ENCODE measurements around the gene PTPRM.

The PTPRM gene

GRCh38 chr18:7646174-7646886 lies 79.2 kb downstream of the PTPRM start:
- TF ChIP-seq, protein P1, sequence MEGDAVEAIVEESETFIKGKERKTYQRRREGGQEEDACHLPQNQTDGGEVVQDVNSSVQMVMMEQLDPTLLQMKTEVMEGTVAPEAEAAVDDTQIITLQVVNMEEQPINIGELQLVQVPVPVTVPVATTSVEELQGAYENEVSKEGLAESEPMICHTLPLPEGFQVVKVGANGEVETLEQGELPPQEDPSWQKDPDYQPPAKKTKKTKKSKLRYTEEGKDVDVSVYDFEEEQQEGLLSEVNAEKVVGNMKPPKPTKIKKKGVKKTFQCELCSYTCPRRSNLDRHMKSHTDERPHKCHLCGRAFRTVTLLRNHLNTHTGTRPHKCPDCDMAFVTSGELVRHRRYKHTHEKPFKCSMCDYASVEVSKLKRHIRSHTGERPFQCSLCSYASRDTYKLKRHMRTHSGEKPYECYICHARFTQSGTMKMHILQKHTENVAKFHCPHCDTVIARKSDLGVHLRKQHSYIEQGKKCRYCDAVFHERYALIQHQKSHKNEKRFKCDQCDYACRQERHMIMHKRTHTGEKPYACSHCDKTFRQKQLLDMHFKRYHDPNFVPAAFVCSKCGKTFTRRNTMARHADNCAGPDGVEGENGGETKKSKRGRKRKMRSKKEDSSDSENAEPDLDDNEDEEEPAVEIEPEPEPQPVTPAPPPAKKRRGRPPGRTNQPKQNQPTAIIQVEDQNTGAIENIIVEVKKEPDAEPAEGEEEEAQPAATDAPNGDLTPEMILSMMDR (IDR thresholded peaks at IDR 0.05; ENCODE audit: control extremely low read depth, extremely low read depth, low read depth, missing control alignments) = no peak
- ChIA-PET POLR2A (no interaction called here), CTCF (no interaction called here)
- DNase-seq (ENCODE audit: extremely low spot score) = no peak

GRCh38 chr18:7647500-7647899 lies 80.4 kb downstream of the PTPRM start:
- CTCF ChIA-PET = no interaction called here
- POLR2A ChIA-PET = no interaction called here
- no peak for DNase-seq (ENCODE audit: extremely low spot score)
- TF ChIP-seq, protein P1 (IDR thresholded peaks at IDR 0.05; ENCODE audit: control extremely low read depth, extremely low read depth, low read depth, missing control alignments) = no peak

DNA sequence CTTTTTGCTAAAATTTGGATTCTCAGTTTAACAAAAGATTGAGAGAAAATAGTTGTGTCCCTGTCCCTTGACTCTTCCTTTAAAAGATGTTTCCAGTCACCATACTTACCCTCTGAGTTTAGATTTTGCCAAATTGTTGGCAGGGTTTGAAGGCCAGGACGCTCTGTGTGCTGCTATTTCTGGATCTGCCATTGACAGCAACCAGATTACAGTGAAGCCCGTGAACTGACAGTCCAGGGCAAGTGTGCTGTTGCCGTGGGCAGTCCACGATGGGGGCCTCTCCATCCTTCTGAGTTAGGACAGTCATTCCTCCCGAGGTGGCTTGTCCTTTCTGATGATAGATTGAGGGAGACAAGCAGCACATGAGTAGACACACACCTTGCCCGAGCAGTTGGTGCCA lies 89.9 kb downstream of the PTPRM start:
- CTCF ChIA-PET = no interaction called here

GRCh38 chr18:7657937-7658336 lies 90.8 kb downstream of the PTPRM start:
- CTCF ChIA-PET = no interaction called here
- POLR2A ChIA-PET = no interaction called here
- TF ChIP-seq, protein P1 (IDR thresholded peaks at IDR 0.05; ENCODE audit: control extremely low read depth, extremely low read depth, low read depth, missing control alignments) = no peak
- DNase-seq (ENCODE audit: extremely low spot score) = no peak

More for the DNA sequence above, 89.9 kb downstream of the PTPRM start:
- POLR2A ChIA-PET = no interaction called here
- TF ChIP-seq, protein P1 (IDR thresholded peaks at IDR 0.05; ENCODE audit: control extremely low read depth, extremely low read depth, low read depth, missing control alignments) = no peak
- DNase-seq (ENCODE audit: extremely low spot score) = no peak

DNA sequence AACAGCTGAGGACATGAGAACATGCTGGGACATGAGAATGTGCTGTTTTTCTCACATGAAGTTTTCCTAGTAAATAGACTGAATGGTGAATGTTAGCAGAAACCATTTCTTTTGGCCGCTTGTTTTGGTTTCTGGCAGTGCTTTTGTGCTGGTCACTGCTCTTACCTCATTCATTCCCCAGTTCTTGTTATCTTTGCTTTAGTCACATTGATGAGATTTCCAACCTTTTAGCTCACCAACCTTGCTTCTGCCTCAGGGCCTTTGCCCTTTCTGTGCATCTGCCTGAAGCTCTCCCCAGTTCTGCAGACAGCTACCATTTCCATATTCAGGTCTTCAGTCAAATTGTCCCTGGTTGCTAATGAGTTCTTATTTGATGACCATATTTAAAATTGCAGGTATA lies 91.6 kb downstream of the PTPRM start:
- CTCF ChIA-PET = interaction anchor here (1.4 kb wide), 1 partner anchor 15 kb away, joined by 3 read pairs; no protein-coding TSS in a partner anchor
- POLR2A ChIA-PET = no interaction called here
- no peak for DNase-seq (ENCODE audit: extremely low spot score)
- TF ChIP-seq, protein P1 (IDR thresholded peaks at IDR 0.05; ENCODE audit: control extremely low read depth, extremely low read depth, low read depth, missing control alignments) = no peak

DNA sequence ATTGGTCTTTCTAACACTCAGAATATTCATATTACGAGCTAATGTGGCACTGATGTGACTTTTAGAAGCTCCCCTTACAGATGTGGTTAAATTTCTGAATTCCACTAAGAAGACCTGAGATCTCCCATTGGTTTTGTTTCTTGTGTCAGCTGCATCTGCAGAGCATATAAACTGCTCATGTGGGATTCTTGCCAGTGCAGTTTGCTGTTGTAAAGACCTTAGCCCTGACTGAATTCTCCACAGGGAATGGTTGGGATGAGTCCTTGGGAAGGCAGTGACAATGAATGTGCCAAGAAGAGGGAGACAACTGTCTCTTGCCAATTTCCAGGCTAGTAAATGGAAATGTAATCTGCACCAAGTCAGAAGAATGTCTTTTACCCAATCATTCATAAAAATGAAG lies 94.1 kb downstream of the PTPRM start:
- ChIA-PET CTCF (no interaction called here), POLR2A (no interaction called here)
- DNase-seq (ENCODE audit: extremely low spot score) = no peak
- TF ChIP-seq, protein P1 (IDR thresholded peaks at IDR 0.05; ENCODE audit: control extremely low read depth, extremely low read depth, low read depth, missing control alignments) = no peak
